ENCODE measurements around the gene ANKS4B.

GRCh38 chr16:21219551-21219950, 13.9 kb upstream of the ANKS4B start:
- TF ChIP-seq CTCF (optimal IDR thresholded peaks at IDR 0.05 in 1 of 3, IDR thresholded peaks at IDR 0.05 in 1 of 3, conservative IDR thresholded peaks at IDR 0.05 in 1 of 3; ENCODE audit: extremely low read depth in 1 of 3, insufficient read depth in 2 of 3, low read length in 3 of 3) (no peak), EZH2 (IDR thresholded peaks at IDR 0.05; ENCODE audit: low read length) (no peak)

Data from keratinocyte (primary cell).